Gastrocnemius medialis (tissue), 4 donors: ENCODE data around the gene CIAO3.

ENCODE experiments used
- CTCF ChIP-seq, 5 experiments: fragments of 450-650 bp in 3 of 5; fragments of 200-600 bp in 2 of 5; sonication (generic) in 2 of 5; IDR thresholded peaks in 4 of 5; conservative IDR thresholded peaks in 1 of 5; 1 replicate in 4 of 5; 2 replicates in 1 of 5; pipeline ENCODE4 v1.5.1; 2016 to 2019; ENCODE audit warnings: antibody characterized with exemption in 5 of 5, mild to moderate bottlenecking in 3 of 5, moderate library complexity in 3 of 5
- POLR2A ChIP-seq, 2 donors: fragments of 450-650 bp; IDR thresholded peaks; one replicate each; pipeline ENCODE4 v1.6.1; 2017; ENCODE audit warnings: antibody characterized with exemption in 2 of 2, mild to moderate bottlenecking in 2 of 2, moderate library complexity in 2 of 2

- TF ChIP-seq POLR2A (IDR thresholded peaks at IDR 0.05) (no peak), CTCF (IDR thresholded peaks at IDR 0.05 in 4 of 5, conservative IDR thresholded peaks at IDR 0.05 in 1 of 5) (no peak)
These were observed 20.9 kb downstream of the CIAO3 start for GRCh38 chr16:719815-720446.
